Upper lobe of right lung (tissue), 1 donor: ENCODE results near the gene SLC10A1. TPM values are rescaled to one million over a fixed set of nuclear protein-coding genes. Genes with fewer than 3 reads are reported as not detected.
"Not testable (repeated sequence)": the region's sequence is repeated elsewhere in the genome, so short reads cannot be mapped to it uniquely, and the experiment has no call there.

Experiments
- ATAC-seq: fragments of 200-7000 bp; cut with Tn5 transposase; one replicate; pipeline ENCODE4 v1.9.1; 2020; ENCODE audit warnings: mild to moderate bottlenecking, moderate library complexity
- DNase-seq: peaks from one replicate; pipeline ENCODE4 v3.0.0-alpha.2; 2020
- H3K27ac ChIP-seq: fragments of 200-600 bp; one replicate; pipeline ENCODE4 v1.8.0; 2022
- H3K27me3 ChIP-seq: fragments of 200-600 bp; one replicate; pipeline ENCODE4 v1.8.0; 2022; ENCODE audit warnings: mild to moderate bottlenecking
- H3K36me3 ChIP-seq: fragments of 200-600 bp; one replicate; pipeline ENCODE4 v1.8.0; 2022
- H3K4me1 ChIP-seq: fragments of 200-600 bp; one replicate; pipeline ENCODE4 v1.8.0; 2022
- H3K4me3 ChIP-seq: fragments of 200-600 bp; one replicate; pipeline ENCODE4 v1.8.0; 2022; ENCODE audit warnings: mild to moderate bottlenecking
- H3K9me3 ChIP-seq: fragments of 200-600 bp; one replicate; pipeline ENCODE4 v1.8.0; 2022
- intact Hi-C: fragments of 100-400 bp; cut with DNase I; formaldehyde crosslinking; loops from one replicate; pipeline ENCODE4 v1.11.0; 2022
- total RNA-seq: library from RNA; stranded (reverse); fragmentation: NEBNext Ultra II Directional; extraction: Animal tissue kit (Norgen Biotek cat#: 25700); gene quantifications from one replicate; pipeline ENCODE4 v1.2.1, GENCODE V29; 2021
- TF ChIP-seq, protein P1 (sequence below): fragments of 200-600 bp; IDR thresholded peaks from one replicate; pipeline ENCODE4 v1.8.0; 2022; ENCODE audit warnings: antibody characterized with exemption
- donor health status: DM: no; HTN: yes; CAD: no; lungs with severe emphysema.

SLC10A1 gene
- total RNA-seq, 1 donor from 2014 or later, result not detected

DNA sequence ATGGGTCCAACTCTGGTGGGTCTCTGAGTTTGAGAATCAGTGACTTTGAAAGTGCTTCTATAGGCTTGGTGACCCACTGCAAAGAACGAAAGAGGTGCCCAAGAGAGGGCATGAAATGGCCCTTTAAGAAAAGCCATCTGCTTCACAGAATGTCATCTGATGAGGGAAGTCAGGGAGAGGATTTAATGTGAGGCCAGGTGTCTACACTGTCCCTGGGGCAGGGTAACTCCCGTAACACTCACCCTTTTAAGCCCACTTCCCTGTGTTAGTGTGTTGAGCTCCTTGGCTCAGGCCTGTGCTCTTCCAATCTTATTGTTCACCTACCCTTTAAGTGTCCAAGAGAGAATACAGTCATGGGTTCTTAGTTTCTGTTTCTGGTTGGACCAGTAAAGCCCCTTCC lies 46.5 kb downstream of the SLC10A1 start:
- ATAC-seq, result no peak

GRCh38 chr14:69749956-69750355 lies 47.1 kb downstream of the SLC10A1 start:
- intact Hi-C loops, result no loop called here
- no peak overlapping the region for H3K4me3 ChIP-seq

More for the DNA sequence above, 46.5 kb downstream of the SLC10A1 start:
- H3K4me3 ChIP-seq, result no peak overlapping the region
- no peaks in the 10 kb centered on the region for H3K4me1 ChIP-seq
- no peaks in the 10 kb centered on the region for H3K27me3 ChIP-seq
- no peaks in the 10 kb centered on the region for H3K36me3 ChIP-seq
- no peak for DNase-seq
- intact Hi-C loops, result no loop called here
- H3K27ac ChIP-seq, result no peak overlapping the region
- TF ChIP-seq, protein P1, sequence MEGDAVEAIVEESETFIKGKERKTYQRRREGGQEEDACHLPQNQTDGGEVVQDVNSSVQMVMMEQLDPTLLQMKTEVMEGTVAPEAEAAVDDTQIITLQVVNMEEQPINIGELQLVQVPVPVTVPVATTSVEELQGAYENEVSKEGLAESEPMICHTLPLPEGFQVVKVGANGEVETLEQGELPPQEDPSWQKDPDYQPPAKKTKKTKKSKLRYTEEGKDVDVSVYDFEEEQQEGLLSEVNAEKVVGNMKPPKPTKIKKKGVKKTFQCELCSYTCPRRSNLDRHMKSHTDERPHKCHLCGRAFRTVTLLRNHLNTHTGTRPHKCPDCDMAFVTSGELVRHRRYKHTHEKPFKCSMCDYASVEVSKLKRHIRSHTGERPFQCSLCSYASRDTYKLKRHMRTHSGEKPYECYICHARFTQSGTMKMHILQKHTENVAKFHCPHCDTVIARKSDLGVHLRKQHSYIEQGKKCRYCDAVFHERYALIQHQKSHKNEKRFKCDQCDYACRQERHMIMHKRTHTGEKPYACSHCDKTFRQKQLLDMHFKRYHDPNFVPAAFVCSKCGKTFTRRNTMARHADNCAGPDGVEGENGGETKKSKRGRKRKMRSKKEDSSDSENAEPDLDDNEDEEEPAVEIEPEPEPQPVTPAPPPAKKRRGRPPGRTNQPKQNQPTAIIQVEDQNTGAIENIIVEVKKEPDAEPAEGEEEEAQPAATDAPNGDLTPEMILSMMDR, result no peak
- no peaks in the 10 kb centered on the region for H3K9me3 ChIP-seq

DNA sequence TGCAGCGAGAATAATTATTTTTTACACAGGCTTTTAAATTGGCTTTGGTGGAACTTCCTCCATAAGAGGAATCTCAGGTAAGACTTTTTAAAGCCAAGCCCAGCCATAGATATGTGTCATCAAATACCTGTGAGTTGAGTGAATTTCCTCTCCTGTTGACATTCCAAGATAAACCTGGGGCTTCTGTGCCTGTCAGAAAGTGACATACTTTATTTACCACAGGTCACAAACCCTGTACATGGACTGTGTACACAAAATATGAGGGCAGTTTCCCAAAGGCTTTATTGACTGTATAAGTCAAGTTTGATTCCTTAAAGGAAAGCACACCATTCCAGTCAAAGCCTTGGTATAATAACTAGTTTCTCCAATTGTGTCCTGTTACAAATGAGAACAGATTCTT lies 56.0 kb downstream of the SLC10A1 start:
- intact Hi-C loops, result no loop called here
- ATAC-seq (no peak), DNase-seq (no peak)
- TF ChIP-seq, protein P1, result no peak
- no peaks in the 10 kb centered on the region for H3K4me1 ChIP-seq
- no peaks in the 10 kb centered on the region for H3K27me3 ChIP-seq
- no peaks in the 10 kb centered on the region for H3K36me3 ChIP-seq
- no peak overlapping the region for H3K4me3 ChIP-seq
- no peak overlapping the region for H3K27ac ChIP-seq
- H3K9me3 ChIP-seq, result no peaks in the 10 kb centered on the region

More at GRCh38 chr14:69749956-69750355, 47.1 kb downstream of the SLC10A1 start:
- ATAC-seq (no peak), DNase-seq (no peak)
- TF ChIP-seq, protein P1, result no peak
- Histone ChIP-seq H3K27me3 (no peaks in the 10 kb centered on the region), H3K27ac (no peak overlapping the region), H3K4me1 (no peaks in the 10 kb centered on the region), H3K9me3 (no peaks in the 10 kb centered on the region), H3K36me3 (no peaks in the 10 kb centered on the region)

- H3K27me3 ChIP-seq, H3K36me3 ChIP-seq, intact Hi-C loops, H3K4me1 ChIP-seq, H3K9me3 ChIP-seq, H3K27ac ChIP-seq, H3K4me3 ChIP-seq, ATAC-seq, DNase-seq: not testable (repeated sequence)
Observed at GRCh38 chr14:69736405-69736804, 60.6 kb downstream of the SLC10A1 start.

- H3K27me3 ChIP-seq, ATAC-seq, H3K9me3 ChIP-seq, H3K4me3 ChIP-seq, H3K27ac ChIP-seq, DNase-seq, H3K4me1 ChIP-seq, H3K36me3 ChIP-seq, intact Hi-C loops: not testable (repeated sequence)
Observed at GRCh38 chr14:69731919-69732598, 65.0 kb downstream of the SLC10A1 start.

DNA sequence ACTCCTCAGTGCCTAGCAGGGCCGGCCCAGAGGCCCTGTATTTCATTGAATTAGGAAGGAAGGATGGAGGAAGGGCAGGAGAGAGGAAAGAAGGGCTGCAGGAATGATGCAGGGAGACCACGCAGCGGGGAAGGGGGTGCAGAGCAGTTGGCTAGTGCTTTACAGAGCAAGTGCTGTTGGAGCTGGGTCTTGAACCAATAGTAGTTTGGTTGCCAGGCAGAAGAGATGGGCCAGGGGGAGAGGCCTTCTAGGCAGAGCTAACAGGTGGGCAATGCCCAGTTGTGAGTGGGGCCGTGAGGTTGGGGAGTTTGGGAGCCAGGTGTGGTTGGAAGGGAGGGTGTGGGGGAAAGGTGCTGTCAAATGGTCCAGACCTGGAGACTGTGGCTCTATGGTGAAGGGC lies 69.2 kb downstream of the SLC10A1 start:
- Histone ChIP-seq H3K4me3 (no peak overlapping the region), H3K36me3 (no peaks in the 10 kb centered on the region), H3K27me3 (no peaks in the 10 kb centered on the region), H3K4me1 (peaks cover 14% of the 10 kb centered on the region), H3K27ac (no peak overlapping the region), H3K9me3 (no peaks in the 10 kb centered on the region)
- DNase-seq (no peak), ATAC-seq (no peak)
- TF ChIP-seq, protein P1, result no peak
- intact Hi-C loops, result loop anchor here (5.0 kb wide), 1 partner anchor 141 kb away; no protein-coding TSS in a partner anchor
